ENCODE results near the gene UROC1.

Gene UROC1

GRCh38 chr3:126507886-126508285 is 9.7 kb downstream of the UROC1 start:
- Histone ChIP-seq H3K9me3 (ENCODE audit: control insufficient read depth in 1 of 2, low read length in 2 of 2) (no peaks in the 10 kb centered on the region), H3K4me1 (ENCODE audit: control insufficient read depth in 1 of 2, insufficient read depth in 2 of 2, low read length in 2 of 2) (no peaks in the 10 kb centered on the region), H3K36me3 (ENCODE audit: control insufficient read depth in 1 of 2, insufficient read depth in 2 of 2, low read length in 2 of 2) (no peaks in the 10 kb centered on the region), H3K27me3 (ENCODE audit: control insufficient read depth in 1 of 2, insufficient read depth in 2 of 2, low read length in 2 of 2) (no peaks in the 10 kb centered on the region), H3K27ac (ENCODE audit: low read depth, low read length) (no peak overlapping the region), H3K4me3 (ENCODE audit: low read depth in 1 of 2, low read length in 2 of 2) (no peak overlapping the region), H3K9ac (ENCODE audit: low read depth in 1 of 2, low read length in 2 of 2) (no peak overlapping the region)

DNA sequence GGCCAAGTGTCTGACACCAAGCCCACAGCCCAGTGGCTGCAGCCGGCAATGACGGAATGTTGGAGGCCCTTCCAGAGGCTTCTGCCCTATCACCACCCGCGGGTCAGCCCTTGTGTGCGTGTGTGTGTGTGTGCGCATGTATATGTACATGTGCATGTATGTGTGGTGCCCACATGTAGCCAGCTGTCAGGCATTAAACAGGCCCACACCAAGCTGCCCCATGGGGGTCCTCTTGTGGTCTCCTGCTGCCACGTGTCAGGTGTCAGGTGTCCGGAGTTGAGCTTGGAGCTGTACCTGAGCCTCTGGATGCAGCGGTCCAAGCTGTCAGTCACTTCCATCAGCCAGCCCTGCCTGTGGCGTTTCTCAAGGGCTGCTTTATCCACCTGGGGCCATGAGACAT is 13.9 kb downstream of the UROC1 start:
- Histone ChIP-seq H3K27me3 (ENCODE audit: control insufficient read depth in 1 of 2, insufficient read depth in 2 of 2, low read length in 2 of 2) (no peaks in the 10 kb centered on the region), H3K27ac (ENCODE audit: low read depth, low read length) (no peak overlapping the region), H3K4me1 (ENCODE audit: control insufficient read depth in 1 of 2, insufficient read depth in 2 of 2, low read length in 2 of 2) (no peaks in the 10 kb centered on the region), H3K9ac (ENCODE audit: low read depth in 1 of 2, low read length in 2 of 2) (no peak overlapping the region), H3K4me3 (ENCODE audit: low read depth in 1 of 2, low read length in 2 of 2) (no peak overlapping the region), H3K36me3 (ENCODE audit: control insufficient read depth in 1 of 2, insufficient read depth in 2 of 2, low read length in 2 of 2) (no peaks in the 10 kb centered on the region), H3K9me3 (ENCODE audit: control insufficient read depth in 1 of 2, low read length in 2 of 2) (no peaks in the 10 kb centered on the region)

DNA sequence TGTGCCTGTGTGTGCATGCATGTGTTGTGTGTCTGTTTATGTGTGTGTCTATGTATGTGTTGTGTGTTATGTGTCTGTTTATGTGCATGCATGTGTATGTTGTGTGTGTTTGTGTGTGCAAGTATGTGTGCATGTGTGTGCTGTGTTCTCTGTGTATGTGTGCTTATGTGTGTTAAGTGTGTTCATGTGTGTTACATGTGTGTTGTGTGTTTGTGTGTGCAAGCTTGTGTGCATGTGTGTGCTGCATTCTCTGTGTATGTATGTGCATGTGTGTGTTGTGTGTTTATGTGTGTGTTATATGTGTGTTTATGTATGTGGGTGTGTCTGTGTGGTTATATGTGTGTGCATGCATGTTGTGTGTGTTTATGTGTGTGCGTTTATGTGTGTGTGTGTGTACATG is 14.9 kb downstream of the UROC1 start:
- Histone ChIP-seq H3K27ac (ENCODE audit: low read depth, low read length) (no peak overlapping the region), H3K36me3 (ENCODE audit: control insufficient read depth in 1 of 2, insufficient read depth in 2 of 2, low read length in 2 of 2) (no peaks in the 10 kb centered on the region), H3K9me3 (ENCODE audit: control insufficient read depth in 1 of 2, low read length in 2 of 2) (no peaks in the 10 kb centered on the region), H3K9ac (ENCODE audit: low read depth in 1 of 2, low read length in 2 of 2) (no peak overlapping the region), H3K27me3 (ENCODE audit: control insufficient read depth in 1 of 2, insufficient read depth in 2 of 2, low read length in 2 of 2) (no peaks in the 10 kb centered on the region), H3K4me1 (ENCODE audit: control insufficient read depth in 1 of 2, insufficient read depth in 2 of 2, low read length in 2 of 2) (no peaks in the 10 kb centered on the region), H3K4me3 (ENCODE audit: low read depth in 1 of 2, low read length in 2 of 2) (no peak overlapping the region)

DNA sequence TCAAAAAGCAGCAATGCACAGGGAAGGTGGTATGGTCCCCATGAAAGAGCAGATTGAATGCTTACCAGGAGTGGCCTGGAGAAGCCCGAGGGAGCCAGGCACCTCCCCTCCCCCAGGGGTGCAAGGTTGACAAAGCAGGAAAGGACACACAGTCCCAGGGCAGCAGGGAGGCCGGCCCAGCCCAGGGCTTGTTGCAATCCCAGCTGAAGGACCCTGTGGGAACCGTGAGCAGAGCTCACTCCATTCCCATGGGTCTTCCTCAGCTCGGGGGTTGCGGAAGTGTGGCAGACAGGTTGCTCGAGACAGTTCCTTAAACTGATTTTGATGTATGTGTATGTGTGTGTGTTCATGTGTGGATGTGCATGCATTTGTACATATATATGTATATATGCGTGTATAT is 15.8 kb downstream of the UROC1 start:
- H3K4me3 ChIP-seq (ENCODE audit: low read depth in 1 of 2, low read length in 2 of 2): no peak overlapping the region
- H3K27me3 ChIP-seq (ENCODE audit: control insufficient read depth in 1 of 2, insufficient read depth in 2 of 2, low read length in 2 of 2): no peaks in the 10 kb centered on the region
- no peak overlapping the region for H3K9ac ChIP-seq (ENCODE audit: low read depth in 1 of 2, low read length in 2 of 2)
- no peak overlapping the region for H3K27ac ChIP-seq (ENCODE audit: low read depth, low read length)
- no peaks in the 10 kb centered on the region for H3K4me1 ChIP-seq (ENCODE audit: control insufficient read depth in 1 of 2, insufficient read depth in 2 of 2, low read length in 2 of 2)
- H3K9me3 ChIP-seq (ENCODE audit: control insufficient read depth in 1 of 2, low read length in 2 of 2): no peaks in the 10 kb centered on the region
- no peaks in the 10 kb centered on the region for H3K36me3 ChIP-seq (ENCODE audit: control insufficient read depth in 1 of 2, insufficient read depth in 2 of 2, low read length in 2 of 2)

DNA sequence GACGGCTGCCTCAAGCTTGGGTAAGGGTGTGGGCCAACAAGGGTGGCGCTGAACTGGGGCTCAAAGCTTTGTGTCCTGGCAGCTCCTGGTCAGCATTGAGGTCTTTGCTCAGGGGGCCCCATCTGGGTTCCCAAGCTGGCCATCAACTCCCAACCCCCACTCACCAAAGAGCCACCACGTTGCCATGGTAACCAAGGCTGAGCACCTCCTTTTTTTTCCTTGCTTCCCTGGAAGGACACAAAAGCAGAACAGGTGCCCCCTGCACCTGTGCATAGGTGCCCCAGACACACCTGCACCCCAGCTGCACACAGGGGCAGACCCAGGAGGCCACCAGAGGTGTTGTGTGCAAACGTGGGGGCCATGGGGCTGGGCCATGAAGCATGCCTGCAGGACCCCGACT is 16.5 kb downstream of the UROC1 start:
- H3K9me3 ChIP-seq (ENCODE audit: control insufficient read depth in 1 of 2, low read length in 2 of 2): no peaks in the 10 kb centered on the region
- no peak overlapping the region for H3K4me3 ChIP-seq (ENCODE audit: low read depth in 1 of 2, low read length in 2 of 2)
- H3K9ac ChIP-seq (ENCODE audit: low read depth in 1 of 2, low read length in 2 of 2): no peak overlapping the region
- H3K36me3 ChIP-seq (ENCODE audit: control insufficient read depth in 1 of 2, insufficient read depth in 2 of 2, low read length in 2 of 2): no peaks in the 10 kb centered on the region
- no peaks in the 10 kb centered on the region for H3K4me1 ChIP-seq (ENCODE audit: control insufficient read depth in 1 of 2, insufficient read depth in 2 of 2, low read length in 2 of 2)
- no peaks in the 10 kb centered on the region for H3K27me3 ChIP-seq (ENCODE audit: control insufficient read depth in 1 of 2, insufficient read depth in 2 of 2, low read length in 2 of 2)
- H3K27ac ChIP-seq (ENCODE audit: low read depth, low read length): no peak overlapping the region

GRCh38 chr3:126500016-126500415 is 17.6 kb downstream of the UROC1 start:
- no peaks in the 10 kb centered on the region for H3K27me3 ChIP-seq (ENCODE audit: control insufficient read depth in 1 of 2, insufficient read depth in 2 of 2, low read length in 2 of 2)
- no peak overlapping the region for H3K27ac ChIP-seq (ENCODE audit: low read depth, low read length)
- no peaks in the 10 kb centered on the region for H3K4me1 ChIP-seq (ENCODE audit: control insufficient read depth in 1 of 2, insufficient read depth in 2 of 2, low read length in 2 of 2)
- no peaks in the 10 kb centered on the region for H3K9me3 ChIP-seq (ENCODE audit: control insufficient read depth in 1 of 2, low read length in 2 of 2)
- no peaks in the 10 kb centered on the region for H3K36me3 ChIP-seq (ENCODE audit: control insufficient read depth in 1 of 2, insufficient read depth in 2 of 2, low read length in 2 of 2)
- no peak overlapping the region for H3K4me3 ChIP-seq (ENCODE audit: low read depth in 1 of 2, low read length in 2 of 2)
- no peak overlapping the region for H3K9ac ChIP-seq (ENCODE audit: low read depth in 1 of 2, low read length in 2 of 2)

DNA sequence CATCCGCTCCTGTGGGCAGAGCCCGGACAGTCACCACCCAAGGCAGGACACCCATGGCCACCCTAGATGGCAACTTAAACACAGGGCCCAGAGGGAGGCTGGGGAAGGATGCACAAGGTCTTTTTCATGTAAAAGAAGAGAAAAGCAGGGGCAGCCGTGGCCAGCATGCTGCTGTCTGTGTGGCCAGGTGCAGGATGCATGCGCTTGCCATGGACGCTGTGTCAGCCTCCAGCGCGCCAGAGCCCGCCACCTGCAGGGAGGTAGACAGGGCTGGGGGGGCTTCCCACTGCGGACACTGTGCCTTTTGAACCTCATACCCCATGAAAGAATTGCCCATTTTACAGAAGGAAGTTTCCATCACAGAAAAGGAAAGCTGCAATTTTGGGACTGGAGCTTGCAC is 18.2 kb downstream of the UROC1 start:
- Histone ChIP-seq H3K4me3 (ENCODE audit: low read depth in 1 of 2, low read length in 2 of 2) (no peak overlapping the region), H3K36me3 (ENCODE audit: control insufficient read depth in 1 of 2, insufficient read depth in 2 of 2, low read length in 2 of 2) (no peaks in the 10 kb centered on the region), H3K9ac (ENCODE audit: low read depth in 1 of 2, low read length in 2 of 2) (no peak overlapping the region), H3K9me3 (ENCODE audit: control insufficient read depth in 1 of 2, low read length in 2 of 2) (no peaks in the 10 kb centered on the region), H3K27me3 (ENCODE audit: control insufficient read depth in 1 of 2, insufficient read depth in 2 of 2, low read length in 2 of 2) (no peaks in the 10 kb centered on the region), H3K4me1 (ENCODE audit: control insufficient read depth in 1 of 2, insufficient read depth in 2 of 2, low read length in 2 of 2) (no peaks in the 10 kb centered on the region), H3K27ac (ENCODE audit: low read depth, low read length) (no peak overlapping the region)

- no peak overlapping the region for H3K9ac ChIP-seq (ENCODE audit: low read depth in 1 of 2, low read length in 2 of 2)
- no peaks in the 10 kb centered on the region for H3K9me3 ChIP-seq (ENCODE audit: control insufficient read depth in 1 of 2, low read length in 2 of 2)
- no peak overlapping the region for H3K4me3 ChIP-seq (ENCODE audit: low read depth in 1 of 2, low read length in 2 of 2)
- no peaks in the 10 kb centered on the region for H3K27me3 ChIP-seq (ENCODE audit: control insufficient read depth in 1 of 2, insufficient read depth in 2 of 2, low read length in 2 of 2)
- no peaks in the 10 kb centered on the region for H3K36me3 ChIP-seq (ENCODE audit: control insufficient read depth in 1 of 2, insufficient read depth in 2 of 2, low read length in 2 of 2)
- H3K4me1 ChIP-seq (ENCODE audit: control insufficient read depth in 1 of 2, insufficient read depth in 2 of 2, low read length in 2 of 2): no peaks in the 10 kb centered on the region
- H3K27ac ChIP-seq (ENCODE audit: low read depth, low read length): no peak overlapping the region
Observed at GRCh38 chr3:126498929-126499328, 18.6 kb downstream of the UROC1 start.

- Histone ChIP-seq H3K4me1 (ENCODE audit: control insufficient read depth in 1 of 2, insufficient read depth in 2 of 2, low read length in 2 of 2) (no peaks in the 10 kb centered on the region), H3K27ac (ENCODE audit: low read depth, low read length) (no peak overlapping the region), H3K9me3 (ENCODE audit: control insufficient read depth in 1 of 2, low read length in 2 of 2) (no peaks in the 10 kb centered on the region), H3K9ac (ENCODE audit: low read depth in 1 of 2, low read length in 2 of 2) (no peak overlapping the region), H3K27me3 (ENCODE audit: control insufficient read depth in 1 of 2, insufficient read depth in 2 of 2, low read length in 2 of 2) (no peaks in the 10 kb centered on the region), H3K36me3 (ENCODE audit: control insufficient read depth in 1 of 2, insufficient read depth in 2 of 2, low read length in 2 of 2) (no peaks in the 10 kb centered on the region), H3K4me3 (ENCODE audit: low read depth in 1 of 2, low read length in 2 of 2) (no peak overlapping the region)
Observed at GRCh38 chr3:126498461-126498860, 19.1 kb downstream of the UROC1 start.

DNA sequence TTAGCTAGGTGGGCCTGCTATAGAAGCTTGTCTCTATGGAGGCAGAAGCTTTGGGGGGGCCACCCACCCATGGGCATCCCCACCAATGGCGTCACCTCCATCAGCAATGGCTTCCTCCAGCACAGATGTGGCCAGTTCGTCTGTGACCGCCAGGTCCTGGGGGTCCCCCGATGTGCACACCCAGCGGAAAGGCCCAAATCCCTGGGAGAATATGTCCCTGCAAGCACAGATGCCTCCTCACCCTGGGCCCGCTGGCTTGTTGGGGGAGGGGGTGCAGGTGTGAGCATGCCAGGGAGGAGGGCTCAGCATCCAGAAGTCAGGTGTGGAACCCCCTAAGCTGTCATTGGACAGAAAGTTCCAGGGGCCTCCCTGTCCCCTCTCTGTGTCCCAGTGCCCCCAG is 19.6 kb downstream of the UROC1 start:
- Histone ChIP-seq H3K4me1 (ENCODE audit: control insufficient read depth in 1 of 2, insufficient read depth in 2 of 2, low read length in 2 of 2) (no peaks in the 10 kb centered on the region), H3K36me3 (ENCODE audit: control insufficient read depth in 1 of 2, insufficient read depth in 2 of 2, low read length in 2 of 2) (no peaks in the 10 kb centered on the region), H3K27me3 (ENCODE audit: control insufficient read depth in 1 of 2, insufficient read depth in 2 of 2, low read length in 2 of 2) (no peaks in the 10 kb centered on the region), H3K4me3 (ENCODE audit: low read depth in 1 of 2, low read length in 2 of 2) (no peak overlapping the region), H3K9ac (ENCODE audit: low read depth in 1 of 2, low read length in 2 of 2) (no peak overlapping the region), H3K9me3 (ENCODE audit: control insufficient read depth in 1 of 2, low read length in 2 of 2) (no peaks in the 10 kb centered on the region), H3K27ac (ENCODE audit: low read depth, low read length) (no peak overlapping the region)

Data from duodenal mucosa (tissue), 2 donors.